HepG2 (cell line): ENCODE data around the gene TADA2A. TPM values are rescaled to one million over a fixed set of nuclear protein-coding genes. Genes with fewer than 3 reads are reported as not detected.

Source experiments
- ATAC-seq: fragments of 200-7000 bp; cut with Tn5 transposase; 3 replicates; pipeline ENCODE4 v1.9.1; 2020; ENCODE audit warnings: mild to moderate bottlenecking, moderate library complexity
- BruUV-seq: library from RNA; stranded (reverse); fragments of 400-500 nt; replicated peaks from 2 replicates; lab custom pipeline; 2021; lab: Mats Ljungman, UMichigan
- CTCF ChIA-PET: fragments of 300-600 bp; formaldehyde crosslinking; extraction: SDS; loops from one replicate; lab custom pipeline; 2021; ENCODE audit warnings: low total read pairs, inconsistent platforms, low intra/inter-chr PET ratio; lab: Yijun Ruan, JAX
- POLR2A ChIA-PET: fragments of 350-600 bp; sonication (Branson Sonifier 250); formaldehyde crosslinking; loops from one replicate; lab custom pipeline; 2020; ENCODE audit warnings: antibody characterized with exemption, inconsistent platforms; lab: Yijun Ruan, JAX
- DNase-seq: peaks from one replicate; pipeline ENCODE4 v3.0.0-alpha.2; 2015; ENCODE audit warnings: low spot score
- FAIRE-seq: peaks from 3 replicates; lab custom pipeline; 2011; peaks lifted over from hg19 to GRCh38; lab: Jason Lieb, UNC
- H2AFZ ChIP-seq: one replicate; pipeline ENCODE4 v1.6.1; 2011; ENCODE audit warnings: low read length, inconsistent platforms
- H3K27ac ChIP-seq: fragments of 300-600 bp; 3 replicates; pipeline ENCODE4 v1.8.0; 2011; ENCODE audit warnings: mixed run types, mild to moderate bottlenecking, mixed read lengths, low read length, inconsistent platforms; ENCODE audit not compliant: insufficient read depth; ENCODE audit errors: extremely low read length
- H3K27me3 ChIP-seq, 2 experiments: fragments of 200-600 bp in 1 of 2; 2 replicates in 1 of 2; 3 replicates in 1 of 2; pipeline versions ENCODE4 v1.6.0 to v1.8.0; 2011; ENCODE audit warnings: low read length in 2 of 2, mild to moderate bottlenecking in 2 of 2, moderate library complexity in 2 of 2, inconsistent platforms in 1 of 2; ENCODE audit not compliant: insufficient read depth in 2 of 2, control insufficient read depth in 1 of 2
- H3K36me3 ChIP-seq, 2 experiments: fragments of 200-600 bp in 1 of 2; replicated peaks in 1 of 2; 2 replicates in 1 of 2; 3 replicates in 1 of 2; pipeline versions ENCODE4 v1.5.1 to v1.8.0; 2011; ENCODE audit warnings: low read length in 2 of 2, inconsistent platforms in 1 of 2; ENCODE audit not compliant: insufficient read depth in 2 of 2, control insufficient read depth in 1 of 2
- H3K4me1 ChIP-seq: 2 replicates; pipeline ENCODE4 v1.5.1; 2012; ENCODE audit warnings: low read length, inconsistent platforms; ENCODE audit not compliant: insufficient read depth
- H3K4me2 ChIP-seq: 2 replicates; pipeline ENCODE4 v1.6.0; 2011; ENCODE audit warnings: low read depth, low read length, inconsistent platforms
- H3K4me3 ChIP-seq, 3 experiments: fragments of 200-600 bp in 1 of 3; sonication (generic), shearing (Covaris generic) in 1 of 3; replicated peaks in 1 of 3; 2 replicates each; pipeline ENCODE4 v1.5.1; 2011 to 2016; ENCODE audit warnings: low read length in 3 of 3, inconsistent platforms in 2 of 3, low read depth in 2 of 3, mild to moderate bottlenecking in 2 of 3, control low read depth in 1 of 3, mixed read lengths in 1 of 3; ENCODE audit not compliant: insufficient read depth in 1 of 3
- H3K79me2 ChIP-seq: one replicate; pipeline ENCODE4 v1.6.1; 2011; ENCODE audit warnings: low read length, inconsistent platforms; ENCODE audit not compliant: insufficient read depth
- H3K9ac ChIP-seq: 2 replicates; pipeline ENCODE4 v1.6.0; 2011; ENCODE audit warnings: mild to moderate bottlenecking, low read depth, low read length, inconsistent platforms; ENCODE audit not compliant: insufficient read depth
- H3K9me3 ChIP-seq: 2 replicates; pipeline ENCODE4 v1.5.1; 2012; ENCODE audit warnings: mild to moderate bottlenecking, low read length
- H4K20me1 ChIP-seq: 2 replicates; pipeline ENCODE4 v1.6.0; 2011; ENCODE audit warnings: inconsistent platforms, mild to moderate bottlenecking, low read length, moderate library complexity; ENCODE audit not compliant: insufficient read depth
- BCL3 ChIP-seq: sonication (generic); formaldehyde crosslinking; IDR thresholded peaks from 2 replicates; pipeline ENCODE4 v1.5.1; 2020; ENCODE audit warnings: mild to moderate bottlenecking, missing genetic modification reagents, moderate library complexity
- CCDC6 ChIP-seq: sonication (generic); formaldehyde crosslinking; IDR thresholded peaks from 2 replicates; pipeline ENCODE4 v1.8.1; 2022; ENCODE audit warnings: mild to moderate bottlenecking, missing genetic modification reagents, moderate library complexity
- KDM5B ChIP-seq: sonication (generic); formaldehyde crosslinking; IDR thresholded peaks from 2 replicates; pipeline ENCODE4 v1.4.0; 2020; ENCODE audit warnings: missing genetic modification reagents, mild to moderate bottlenecking, borderline replicate concordance
- POGZ ChIP-seq: sonication (generic); formaldehyde crosslinking; IDR thresholded peaks from 2 replicates; pipeline ENCODE4 v1.4.0; 2020; ENCODE audit warnings: mild to moderate bottlenecking, missing genetic modification reagents
- WIZ ChIP-seq: sonication (generic); formaldehyde crosslinking; IDR thresholded peaks from 2 replicates; pipeline ENCODE4 v1.5.1; 2020; ENCODE audit warnings: mild to moderate bottlenecking, missing genetic modification reagents
- YEATS4 ChIP-seq: sonication (generic); formaldehyde crosslinking; IDR thresholded peaks from 2 replicates; pipeline ENCODE4 v1.4.0; 2020; ENCODE audit warnings: missing genetic modification reagents, borderline replicate concordance
- ZBTB4 ChIP-seq: sonication (generic); formaldehyde crosslinking; IDR thresholded peaks from 2 replicates; pipeline ENCODE4 v1.4.0; 2020; ENCODE audit warnings: missing genetic modification reagents, mild to moderate bottlenecking, borderline replicate concordance
- ZNF367 ChIP-seq: sonication (generic); formaldehyde crosslinking; IDR thresholded peaks from 2 replicates; pipeline ENCODE4 v1.4.0; 2020; ENCODE audit warnings: missing genetic modification reagents, borderline replicate concordance
- WGBS: methylation state at CpG from one replicate; pipeline ENCODE4 v1.1.6; 2017; ENCODE audit warnings: low lambda C conversion rate; 5-methylcytosine and 5-hydroxymethylcytosine counted together
- in situ Hi-C: cut with HindIII; loops from 2 replicates; pipeline ENCODE4 v1.10.0; 2017; ENCODE audit warnings: low pct_unique_long_range_greater_than_20kb; ENCODE audit not compliant: extremely low pct_ligation_motif_present
- intact Hi-C: fragments of 100-400 bp; cut with micrococcal nuclease; formaldehyde crosslinking; loops from one replicate; pipeline ENCODE4 v1.10.0; 2022; ENCODE audit not compliant: unreplicated experiment
- polyA plus RNA-seq, 8 experiments: library from polyadenylated mRNA; depleted of rRNA in 3 of 8; stranded (reverse) in 7 of 8; unstranded in 1 of 8; fragments of >200 nt; fragmentation: Illumina TruSeq in 4 of 8; extraction: Trizol in 4 of 8; gene quantifications; 2 replicates each; pipeline versions ENCODE4 v1.2.1 to v1.2.3, GENCODE V29; 2011 to 2016; ENCODE audit warnings: low read depth in 4 of 8, missing spikeins in 1 of 8, mixed read lengths in 1 of 8; ENCODE audit not compliant: insufficient read depth in 1 of 8
- total RNA-seq, 5 experiments: library from RNA; depleted of rRNA; stranded (reverse); fragments of >200 nt; fragmentation: Illumina TruSeq; extraction: Trizol; gene quantifications; 2 replicates each; pipeline ENCODE4 v1.2.3, GENCODE V29; 2016; ENCODE audit warnings: low read depth in 1 of 5

The TADA2A gene
- total and polyA plus RNA-seq, 2 of the 13 experiments (the other 11 are each of a cell fraction or from before 2014, with no cell fraction given), result 8.0 to 14.0 TPM

- TF ChIP-seq ZBTB4 (CRISPR knock-in tag), result no peak
- no peak for TF ChIP-seq POGZ (CRISPR knock-in tag)
- no peak; the same call in 1 of the 2 replicates for TF ChIP-seq KDM5B (CRISPR knock-in tag)
- no peak for TF ChIP-seq WIZ (CRISPR knock-in tag)
Observed at GRCh38 chr17:37490638-37491614, 84.2 kb downstream of the TADA2A start (continued).

GRCh38 chr17:37492167-37492566 is 85.5 kb downstream of the TADA2A start:
- Histone ChIP-seq H3K4me3 (peak overlapping the region; percentile 91 to 99 (median 92); a peak in 5 of 6 replicates), H3K36me3 (no peaks in the 10 kb centered on the region), H3K27me3 (no peaks in the 10 kb centered on the region; a peak in 1 of 5 replicates), H3K9ac (peak overlapping the region; percentile 79), H3K9me3 (no peaks in the 10 kb centered on the region), H4K20me1 (peaks cover 22% of the 10 kb centered on the region; the same call in 1 of the 2 replicates), H2AFZ (no peak overlapping the region), H3K79me2 (peaks cover 67% of the 10 kb centered on the region), H3K4me2 (peak overlapping the region; percentile 90), H3K4me1 (peaks cover 75% of the 10 kb centered on the region), H3K27ac (peak overlapping the region; percentile 67)
- TF ChIP-seq CCDC6 (CRISPR knock-in tag) (no peak), ZNF367 (no peak), YEATS4 (CRISPR knock-in tag) (no peak), BCL3 (CRISPR knock-in tag) (no peak)
- DNase-seq (no peak), ATAC-seq (no peak), FAIRE-seq (no peak)
- 5% methylated on average over 4 of the region's 4 CpGs for WGBS
- ChIA-PET POLR2A (interaction anchor here (2.4 to 2.5 kb wide), 2 partner anchors 10 to 85 kb away, joined by 7 to 21 read pairs; partner anchors contain the start of genes ACACA and TADA2A), CTCF (no interaction called here)
- in situ Hi-C loops (no loop called here), intact Hi-C loops (no loop called here)
- BruUV-seq, result no TSS peak
